HG03521 (cell line): Measurements from ENCODE around the gene WWOX.
"Not testable (repeated sequence)": the region's sequence is repeated elsewhere in the genome, so short reads cannot be mapped to it uniquely, and the experiment has no call there.

Experiments used
- ATAC-seq: cut with Tn5 transposase; IDR thresholded peaks from one replicate; pipeline ENCODE4 v1.9.1; 2021; ENCODE audit warnings: mild to moderate bottlenecking, moderate library complexity; ENCODE audit not compliant: unreplicated experiment

The WWOX gene

DNA sequence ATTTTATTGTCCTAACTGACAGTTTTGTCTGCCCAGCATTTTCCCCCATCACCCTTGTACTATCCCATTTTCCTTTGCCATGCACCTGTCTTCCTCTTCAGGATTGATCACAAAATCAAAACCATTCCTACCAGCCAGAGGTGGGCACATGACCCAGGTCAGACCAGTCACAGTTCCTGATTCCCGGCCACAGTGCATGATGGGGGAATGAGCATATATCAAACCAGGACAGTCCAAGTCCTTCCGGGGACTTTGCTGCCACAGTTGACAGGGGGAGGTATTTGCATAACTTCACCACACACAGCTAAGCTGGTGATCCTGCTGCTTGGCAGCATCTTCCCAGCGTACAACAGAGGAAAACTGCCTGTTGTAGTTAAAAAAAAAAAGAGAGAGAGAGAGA lies 493.9 kb downstream of the WWOX start:
- no peak for ATAC-seq

- no peak for ATAC-seq
These were observed 494.7 kb downstream of the WWOX start for GRCh38 chr16:78594191-78594590.

GRCh38 chr16:78596348-78596995 lies 497.0 kb downstream of the WWOX start:
- ATAC-seq = no peak

DNA sequence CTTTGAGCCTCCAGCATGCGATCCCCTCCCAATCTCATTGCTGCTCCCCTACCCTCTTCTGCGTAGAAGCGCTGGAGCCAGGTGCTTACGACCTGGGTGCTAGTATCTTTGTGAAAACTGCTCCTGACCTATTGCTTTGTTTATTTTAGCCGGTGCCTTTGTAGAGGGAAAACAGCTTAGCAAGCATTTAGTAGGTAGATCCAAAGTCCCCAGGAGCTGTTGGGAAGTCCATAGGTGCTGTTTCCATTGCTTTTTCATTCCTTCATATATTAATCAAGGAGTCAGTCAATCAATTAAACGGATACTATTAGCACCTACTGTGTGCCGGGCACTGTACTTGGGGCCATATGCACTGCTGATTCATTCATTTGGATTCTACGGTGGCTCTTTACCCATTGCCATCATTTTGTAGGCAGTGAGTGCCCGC lies 497.6 kb downstream of the WWOX start:
- ATAC-seq = no peak

DNA sequence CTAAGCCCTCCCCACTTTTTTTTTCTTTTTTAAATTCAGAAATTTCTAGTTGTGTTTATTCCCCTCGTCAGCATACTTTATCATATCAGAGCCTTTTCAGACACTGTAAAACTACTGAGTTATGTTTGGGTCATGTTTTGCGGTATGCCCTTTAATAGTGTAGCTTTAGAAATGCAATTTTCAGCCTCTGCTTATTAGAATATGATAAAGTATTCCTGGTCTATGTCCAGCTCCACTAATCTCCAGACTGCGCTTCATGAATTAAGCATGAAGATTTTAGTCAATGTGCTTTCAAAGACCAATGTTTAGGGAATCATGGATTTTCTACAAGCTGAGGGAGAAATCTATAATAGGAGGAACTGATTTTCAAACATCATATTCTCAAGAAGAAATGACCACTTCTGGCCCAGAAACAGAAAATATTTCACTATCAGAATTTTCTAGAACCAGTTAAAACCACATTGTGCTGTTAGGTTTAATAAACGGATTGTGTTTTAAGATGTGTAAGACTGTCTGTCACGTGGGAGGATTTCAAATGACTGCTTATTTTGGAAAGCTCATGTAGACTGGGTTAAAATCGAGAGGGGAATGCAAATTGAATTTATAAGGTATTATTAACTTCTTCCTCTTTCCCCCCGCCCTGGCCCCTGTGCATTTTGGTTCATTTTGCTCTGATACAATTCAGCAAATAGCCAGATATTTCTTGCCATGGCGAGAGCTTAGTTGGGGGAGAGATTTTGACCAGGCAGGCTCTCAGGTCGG lies 498.5 kb downstream of the WWOX start:
- ATAC-seq = no peak

DNA sequence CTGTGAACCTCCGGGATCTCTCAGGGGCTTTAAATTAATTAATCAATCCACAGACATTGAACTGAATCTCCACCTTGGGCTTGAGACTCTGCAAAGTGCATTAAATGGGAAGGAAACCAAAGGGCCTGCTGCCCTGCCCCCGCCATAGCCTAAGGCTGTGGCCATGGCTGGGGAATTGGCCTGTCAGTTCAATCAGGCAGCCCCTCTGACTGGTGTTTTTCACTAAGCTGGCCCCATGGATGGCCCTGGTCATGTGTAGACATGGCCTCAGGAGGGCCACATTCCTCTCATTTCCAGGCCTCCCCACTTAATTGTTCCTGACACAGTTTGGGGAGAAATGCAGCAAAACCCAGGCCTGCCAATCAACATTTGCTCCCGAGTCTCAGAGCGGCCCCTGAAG lies 499.8 kb downstream of the WWOX start:
- ATAC-seq = no peak

DNA sequence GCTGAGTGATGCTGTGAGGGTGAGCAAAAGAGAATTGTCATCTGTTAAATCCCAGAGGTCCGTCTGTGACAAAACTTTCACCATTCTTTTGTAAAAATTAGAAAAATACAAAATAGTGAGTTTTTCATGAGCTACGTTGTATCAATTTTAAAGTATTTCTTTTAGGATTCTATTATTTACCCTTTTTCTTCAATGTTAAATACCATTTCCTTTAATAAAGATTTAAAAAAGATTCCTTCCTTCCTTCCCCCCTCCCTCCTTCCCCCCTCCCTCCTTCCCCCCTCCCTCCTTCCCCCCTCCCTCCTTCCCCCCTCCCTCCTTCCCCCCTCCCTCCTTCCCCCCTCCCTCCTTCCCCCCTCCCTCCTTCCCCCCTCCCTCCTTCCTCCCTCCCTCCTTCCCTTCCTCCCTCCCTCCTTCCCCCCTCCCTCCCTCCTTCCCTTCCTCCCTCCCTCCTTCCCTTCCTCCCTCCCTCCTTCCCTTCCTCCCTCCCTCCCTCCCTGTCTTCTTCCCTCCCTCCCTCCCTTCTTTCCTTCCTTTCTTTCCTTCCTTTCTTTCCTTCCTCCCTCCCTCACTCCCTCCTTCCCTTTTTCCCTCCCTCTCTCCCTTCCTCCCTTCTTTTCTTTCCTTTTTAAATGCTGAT lies 505.1 kb downstream of the WWOX start:
- ATAC-seq = not testable (repeated sequence)

GRCh38 chr16:78605548-78606101 lies 506.2 kb downstream of the WWOX start:
- no peak for ATAC-seq

DNA sequence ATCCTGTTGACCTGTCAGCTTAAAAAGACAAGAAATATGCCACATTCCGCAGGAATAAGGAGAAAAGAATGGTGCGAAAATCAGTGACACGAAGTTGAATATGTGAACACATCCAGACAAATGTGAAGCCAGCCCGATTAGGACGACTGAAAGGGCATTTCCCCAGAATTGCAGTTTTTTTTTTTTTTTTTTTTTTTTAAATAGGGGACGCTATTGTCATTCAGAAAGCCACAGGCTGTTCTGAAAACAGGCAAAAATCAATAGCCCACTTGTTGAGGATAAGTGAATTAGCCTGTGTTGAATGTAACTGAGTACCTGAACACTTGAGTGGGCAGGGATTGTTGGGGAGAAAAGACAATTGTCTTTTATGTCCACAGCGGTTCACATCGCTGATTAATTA lies 507.1 kb downstream of the WWOX start:
- no peak for ATAC-seq

DNA sequence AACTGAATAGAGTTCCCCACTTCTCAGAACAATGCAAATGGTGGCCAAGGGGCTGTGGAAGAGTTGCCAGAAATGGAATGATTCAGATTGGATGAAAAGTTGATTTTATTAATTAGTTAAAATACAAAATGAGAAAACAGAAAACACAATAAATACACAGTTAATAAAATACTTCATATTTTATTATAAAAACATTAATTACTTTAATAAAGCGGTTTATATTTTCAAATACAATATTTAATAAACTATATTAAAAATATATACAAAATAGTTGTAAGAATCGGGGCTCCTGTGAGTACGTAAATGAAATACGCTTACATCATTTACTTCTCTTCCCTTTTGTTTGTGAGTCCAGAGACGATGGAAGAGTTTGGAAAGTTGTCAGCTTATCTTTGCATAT lies 507.6 kb downstream of the WWOX start:
- ATAC-seq = no peak

DNA sequence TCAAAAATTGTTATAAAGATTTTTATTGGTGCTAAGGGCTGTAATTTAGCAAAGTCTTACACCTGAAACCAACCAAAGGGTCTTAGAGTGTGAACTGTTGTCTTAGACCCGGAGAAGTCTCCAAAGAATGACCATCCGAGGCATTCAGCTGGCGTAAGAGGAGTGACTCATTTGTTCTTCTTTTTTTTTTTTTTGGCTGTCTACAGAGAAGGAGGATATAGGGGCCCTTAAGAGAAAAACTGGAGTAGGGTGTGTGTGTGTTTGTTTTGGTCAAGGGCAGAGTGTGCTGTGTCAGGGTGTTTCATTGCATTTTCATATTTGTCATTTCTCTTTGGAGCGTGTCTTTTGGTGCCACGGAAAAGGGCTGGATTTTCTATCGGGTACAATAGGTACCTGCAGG lies 508.0 kb downstream of the WWOX start:
- no peak for ATAC-seq

- no peak for ATAC-seq
These were observed 508.9 kb downstream of the WWOX start for GRCh38 chr16:78608305-78608776.

- ATAC-seq = no peak
These were observed 510.2 kb downstream of the WWOX start for GRCh38 chr16:78609402-78610274.

DNA sequence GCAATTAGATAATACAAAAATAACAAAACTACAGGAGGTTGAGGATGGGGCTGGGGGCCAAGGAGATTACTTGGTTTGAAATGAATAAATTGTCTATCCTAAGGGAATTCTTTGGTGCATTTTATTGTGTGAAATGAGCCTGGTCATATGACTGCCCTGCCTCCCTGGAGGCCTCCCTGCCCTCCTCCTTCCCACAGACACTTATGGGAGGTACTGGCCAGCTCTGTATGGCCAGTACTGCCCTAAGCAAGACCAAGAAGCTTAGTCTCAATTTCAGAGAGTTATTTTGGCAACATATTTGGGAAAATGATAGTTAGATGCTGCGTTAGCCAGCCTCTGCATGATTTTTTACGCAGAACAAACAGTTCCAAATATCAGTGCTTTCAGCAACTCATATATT lies 511.9 kb downstream of the WWOX start:
- ATAC-seq = no peak

- no peak for ATAC-seq
These were observed 520.4 kb downstream of the WWOX start for GRCh38 chr16:78619811-78620210.

GRCh38 chr16:78620291-78620690 lies 520.8 kb downstream of the WWOX start:
- ATAC-seq = no peak

- ATAC-seq = no peak
These were observed 524.3 kb downstream of the WWOX start for GRCh38 chr16:78623796-78624195.

GRCh38 chr16:78624366-78624765 lies 524.9 kb downstream of the WWOX start:
- ATAC-seq = no peak

DNA sequence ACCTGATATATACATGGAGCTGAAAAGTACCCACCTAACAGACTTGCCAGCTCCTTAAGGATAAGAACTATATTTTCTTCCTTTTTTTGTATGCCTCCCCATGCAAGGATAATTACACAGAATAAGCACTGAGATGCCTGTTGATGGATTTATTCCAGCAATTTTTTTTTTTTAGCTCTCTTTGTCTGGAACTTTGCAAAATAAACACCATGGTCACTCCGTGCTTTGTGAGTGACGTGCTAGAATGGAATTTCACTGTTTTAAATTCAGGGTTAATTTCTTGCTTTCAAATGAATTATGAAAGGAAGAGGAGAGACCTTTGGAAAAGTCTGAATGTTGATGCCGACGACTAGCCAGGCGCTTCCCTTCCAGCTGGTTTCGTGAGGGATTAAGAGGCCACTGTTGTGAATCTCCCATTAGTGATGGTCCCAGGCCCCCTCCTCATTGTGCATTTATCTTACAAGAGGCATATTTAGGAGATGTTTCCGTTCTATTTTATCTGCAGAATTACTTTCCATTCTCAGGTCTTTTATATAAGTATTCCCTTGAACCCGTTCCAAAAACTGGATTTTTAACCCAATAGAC lies 529.1 kb downstream of the WWOX start:
- ATAC-seq = no peak

DNA sequence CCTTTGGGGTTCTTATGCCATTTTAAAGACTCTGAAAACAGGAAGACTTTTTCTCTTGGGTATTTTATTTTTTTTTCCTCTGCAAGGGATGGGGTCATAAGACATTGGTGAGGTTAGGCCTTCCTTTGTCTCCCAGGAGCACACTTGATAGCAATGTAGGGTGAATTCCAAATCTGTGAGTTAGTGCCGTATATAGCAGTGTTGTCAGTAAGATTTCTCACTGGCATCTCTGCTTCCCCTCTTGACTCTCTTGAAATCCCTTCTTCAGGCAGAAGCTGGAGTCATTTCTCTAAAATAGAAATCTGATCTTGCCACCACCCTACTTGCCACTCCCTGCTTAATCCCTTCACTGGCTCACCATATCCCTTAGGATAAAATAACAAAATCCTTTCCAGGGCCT lies 529.7 kb downstream of the WWOX start:
- ATAC-seq = no peak
